Retinal pigment epithelial cell (primary cell): ENCODE measurements around the gene TMCC1.
A peak's percentile ranks its signal among the peaks of the same experiment; 100 is the strongest.

Source experiments
- DNase-seq: peaks from one replicate; pipeline ENCODE4 v3.0.0-alpha.2; 2010; ENCODE audit warnings: low read depth
- H3K4me3 ChIP-seq: 2 replicates; pipeline ENCODE4 v1.5.1; 2011; ENCODE audit warnings: mild to moderate bottlenecking, low read length, control low read depth, moderate library complexity
- TF ChIP-seq, protein P1 (sequence below): conservative IDR thresholded peaks from 2 replicates; pipeline ENCODE4 v1.5.1; 2011; ENCODE audit warnings: low read depth, low read length, control low read depth, inconsistent platforms

The TMCC1 gene

DNA sequence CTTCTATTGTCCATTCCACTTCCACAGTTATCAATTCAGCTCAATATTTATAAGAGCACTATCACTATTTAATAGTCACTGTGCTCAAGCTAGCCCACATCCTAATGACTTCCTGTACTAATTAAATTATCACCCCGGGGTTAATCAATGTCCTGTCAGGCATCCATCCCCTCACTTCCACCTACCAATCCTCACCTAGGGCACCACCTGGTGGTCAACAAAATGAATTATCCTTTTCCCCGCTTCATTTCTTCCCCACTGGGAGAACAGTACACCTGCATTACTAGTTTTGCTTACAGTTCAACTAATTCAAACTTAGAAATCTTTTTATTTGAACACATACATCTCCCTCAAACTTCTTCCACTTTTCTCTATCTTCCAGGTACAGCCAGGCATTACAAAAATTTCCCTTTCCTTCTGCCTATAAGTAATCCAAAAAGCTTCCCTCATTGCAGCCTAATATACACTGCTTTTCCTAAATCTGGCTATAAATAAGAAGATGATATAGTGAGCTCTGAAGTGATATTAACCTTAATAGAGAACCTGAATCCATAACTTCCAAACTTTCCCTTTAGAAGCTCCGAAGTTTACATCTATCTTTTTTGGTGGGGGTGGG, 68.5 kb downstream of the TMCC1 start:
- peak; percentile 12 for DNase-seq
- no peak overlapping the region for H3K4me3 ChIP-seq
- TF ChIP-seq, protein P1, sequence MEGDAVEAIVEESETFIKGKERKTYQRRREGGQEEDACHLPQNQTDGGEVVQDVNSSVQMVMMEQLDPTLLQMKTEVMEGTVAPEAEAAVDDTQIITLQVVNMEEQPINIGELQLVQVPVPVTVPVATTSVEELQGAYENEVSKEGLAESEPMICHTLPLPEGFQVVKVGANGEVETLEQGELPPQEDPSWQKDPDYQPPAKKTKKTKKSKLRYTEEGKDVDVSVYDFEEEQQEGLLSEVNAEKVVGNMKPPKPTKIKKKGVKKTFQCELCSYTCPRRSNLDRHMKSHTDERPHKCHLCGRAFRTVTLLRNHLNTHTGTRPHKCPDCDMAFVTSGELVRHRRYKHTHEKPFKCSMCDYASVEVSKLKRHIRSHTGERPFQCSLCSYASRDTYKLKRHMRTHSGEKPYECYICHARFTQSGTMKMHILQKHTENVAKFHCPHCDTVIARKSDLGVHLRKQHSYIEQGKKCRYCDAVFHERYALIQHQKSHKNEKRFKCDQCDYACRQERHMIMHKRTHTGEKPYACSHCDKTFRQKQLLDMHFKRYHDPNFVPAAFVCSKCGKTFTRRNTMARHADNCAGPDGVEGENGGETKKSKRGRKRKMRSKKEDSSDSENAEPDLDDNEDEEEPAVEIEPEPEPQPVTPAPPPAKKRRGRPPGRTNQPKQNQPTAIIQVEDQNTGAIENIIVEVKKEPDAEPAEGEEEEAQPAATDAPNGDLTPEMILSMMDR, result peak; percentile 70

DNA sequence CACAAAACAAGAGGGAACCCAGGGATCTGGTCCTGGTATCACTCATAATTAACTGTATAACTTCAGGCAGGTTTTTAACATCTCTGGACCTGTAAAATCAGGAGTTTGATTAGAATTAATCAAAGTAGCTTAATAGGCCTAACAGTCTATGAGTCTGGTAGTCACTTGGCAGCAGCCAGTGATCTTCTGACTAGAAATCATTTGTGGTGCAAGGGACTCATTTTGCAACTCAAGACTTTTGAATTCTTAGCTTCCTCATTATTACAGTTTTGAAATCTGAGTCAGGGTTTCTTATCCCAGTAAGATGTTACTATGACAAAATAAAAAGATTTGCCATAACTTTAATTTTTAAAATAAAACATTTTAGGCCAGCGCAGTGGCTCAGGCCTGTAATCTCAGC, 70.8 kb downstream of the TMCC1 start:
- H3K4me3 ChIP-seq, result no peak overlapping the region
- TF ChIP-seq, protein P1, result no peak
- DNase-seq, result peak; percentile 45

DNA sequence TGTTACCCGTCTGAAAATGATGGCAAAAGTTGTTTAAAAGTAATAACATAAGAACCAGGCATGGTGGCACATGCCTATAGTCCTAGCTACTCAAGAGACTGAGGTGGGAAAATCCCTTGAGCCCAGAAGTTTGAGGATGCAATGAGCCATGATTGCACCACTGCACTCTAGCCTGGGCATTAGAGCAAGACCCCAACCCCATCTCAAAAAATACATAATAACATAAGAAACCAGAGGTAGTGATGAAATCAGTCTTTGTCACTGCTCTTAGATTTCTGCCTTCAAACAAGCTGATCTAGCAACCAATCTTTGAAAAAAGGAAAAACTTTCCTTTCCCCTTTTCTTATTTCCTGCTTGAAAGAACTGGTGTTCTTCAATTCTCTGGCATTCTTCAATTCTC, 71.3 kb downstream of the TMCC1 start:
- no peak for DNase-seq
- TF ChIP-seq, protein P1, result no peak
- H3K4me3 ChIP-seq, result no peak overlapping the region

DNA sequence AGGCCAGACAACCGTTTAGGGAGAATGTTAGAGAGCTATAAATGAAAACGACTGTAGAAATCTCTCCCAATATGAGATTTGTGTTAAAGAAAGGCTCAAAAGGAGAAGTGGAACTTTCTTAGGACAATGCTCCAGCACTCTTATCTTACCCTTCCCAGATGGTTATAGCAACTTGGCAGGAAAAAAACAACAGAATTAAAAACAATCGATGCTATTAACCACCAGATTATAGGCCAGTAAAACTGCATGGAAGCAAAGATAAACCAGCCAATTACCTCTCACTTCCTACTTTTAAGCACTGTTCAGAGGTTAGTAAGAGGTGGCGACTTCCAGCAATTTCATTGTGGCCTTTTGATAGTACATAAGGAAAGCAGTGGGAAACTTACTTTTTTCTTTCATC, 72.9 kb downstream of the TMCC1 start:
- H3K4me3 ChIP-seq, result no peak overlapping the region
- no peak for DNase-seq
- TF ChIP-seq, protein P1, result no peak

DNA sequence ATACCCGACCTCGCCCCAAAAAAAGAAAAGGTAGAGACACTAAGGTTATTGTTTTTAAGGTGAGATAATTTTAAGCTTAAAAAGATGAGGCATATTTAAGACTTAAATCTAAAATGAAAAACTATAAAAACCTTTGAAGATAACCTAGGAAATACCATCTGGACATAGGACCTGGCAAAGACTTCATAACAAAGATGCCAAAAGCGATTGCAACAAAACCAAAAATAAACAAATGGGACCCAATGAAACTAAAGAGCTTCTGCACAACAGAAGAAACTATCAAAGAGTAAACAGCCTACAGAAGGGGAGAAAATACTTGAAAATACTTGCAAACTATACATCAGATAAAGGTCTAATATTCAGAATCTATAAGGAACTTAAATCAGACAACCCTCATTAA, 80.9 kb downstream of the TMCC1 start:
- TF ChIP-seq, protein P1, result no peak
- no peak overlapping the region for H3K4me3 ChIP-seq
- DNase-seq, result no peak

DNA sequence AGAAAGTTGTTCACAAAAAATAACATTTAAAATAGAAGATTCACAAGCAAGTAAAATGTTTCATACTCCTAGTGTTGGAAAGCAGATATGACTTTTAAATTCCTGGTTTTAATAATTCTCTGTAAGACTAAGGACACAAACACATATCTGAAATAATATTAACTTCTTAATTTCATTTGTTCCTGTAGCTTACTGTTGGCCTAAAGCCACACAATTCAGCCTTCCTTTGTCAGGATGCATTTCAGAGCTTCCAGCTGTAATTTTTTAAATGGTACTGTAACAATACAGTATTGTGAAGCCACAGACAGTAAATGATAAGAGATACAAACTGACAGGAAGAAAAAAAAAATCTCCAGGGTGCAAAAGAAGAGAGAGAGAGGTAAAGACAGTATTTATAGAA, 84.2 kb downstream of the TMCC1 start:
- DNase-seq, result no peak
- H3K4me3 ChIP-seq, result no peak overlapping the region
- TF ChIP-seq, protein P1, result no peak

DNA sequence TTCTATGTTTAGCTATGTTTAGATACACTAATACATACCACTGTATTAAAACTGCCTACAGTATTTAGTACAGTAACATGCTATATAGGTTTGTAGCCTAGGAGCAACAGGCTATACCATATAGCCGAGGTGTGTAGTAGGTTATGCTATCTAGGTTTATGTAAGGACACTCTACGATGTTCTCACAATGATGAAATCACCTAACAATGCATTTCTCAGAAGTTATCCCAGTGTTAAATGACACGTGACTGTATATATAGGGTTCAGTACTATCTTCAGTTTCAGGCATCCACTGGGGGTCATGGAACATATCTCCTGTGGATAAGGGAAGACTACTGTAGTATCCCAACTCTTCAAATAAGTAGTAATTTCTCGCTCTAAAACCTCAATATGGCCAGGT, 97.4 kb downstream of the TMCC1 start:
- TF ChIP-seq, protein P1, result no peak

More for the DNA sequence above, 97.4 kb downstream of the TMCC1 start:
- no peak overlapping the region for H3K4me3 ChIP-seq
- no peak for DNase-seq
